HG03175 (cell line): ENCODE measurements around the gene CCNE1.
A peak's percentile ranks its signal among the peaks of the same experiment; 100 is the strongest.

Experiments
- ATAC-seq: cut with Tn5 transposase; IDR thresholded peaks from one replicate; pipeline ENCODE4 v1.9.1; 2021; ENCODE audit warnings: mild to moderate bottlenecking, moderate library complexity; ENCODE audit not compliant: unreplicated experiment

The CCNE1 gene

GRCh38 chr19:29811125-29812079 lies at the start of gene CCNE1:
TSS of gene CCNE1 (plus strand) at chr19:29811991. CDS start at chr19:29812556, 565 bp downstream.
- ATAC-seq, result peak; percentile 76

GRCh38 chr19:29763196-29763595 lies 48.6 kb upstream of the CCNE1 start:
- no peak for ATAC-seq

- no peak for ATAC-seq
Measured at GRCh38 chr19:29764361-29764760, 47.4 kb upstream of the CCNE1 start.

DNA sequence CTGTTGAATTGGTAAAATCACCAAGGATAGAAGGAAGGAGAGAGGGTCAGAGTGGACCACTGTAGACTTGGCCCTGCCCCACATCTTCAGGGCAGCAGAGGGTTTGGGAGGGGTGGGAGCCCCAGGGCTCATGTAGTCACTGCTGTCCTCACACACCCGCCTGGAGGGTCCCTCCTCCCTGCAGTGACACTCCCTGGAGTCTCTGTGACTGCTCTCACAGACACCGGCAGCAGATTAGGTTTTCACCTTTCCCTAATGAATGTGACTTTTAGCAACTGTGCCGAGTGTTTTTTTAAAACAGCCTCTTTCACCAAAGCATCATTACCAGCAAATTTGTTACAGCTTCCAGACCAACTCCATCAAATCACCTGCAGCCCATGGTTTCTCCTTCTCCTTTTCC lies 45.7 kb upstream of the CCNE1 start:
- no peak for ATAC-seq

DNA sequence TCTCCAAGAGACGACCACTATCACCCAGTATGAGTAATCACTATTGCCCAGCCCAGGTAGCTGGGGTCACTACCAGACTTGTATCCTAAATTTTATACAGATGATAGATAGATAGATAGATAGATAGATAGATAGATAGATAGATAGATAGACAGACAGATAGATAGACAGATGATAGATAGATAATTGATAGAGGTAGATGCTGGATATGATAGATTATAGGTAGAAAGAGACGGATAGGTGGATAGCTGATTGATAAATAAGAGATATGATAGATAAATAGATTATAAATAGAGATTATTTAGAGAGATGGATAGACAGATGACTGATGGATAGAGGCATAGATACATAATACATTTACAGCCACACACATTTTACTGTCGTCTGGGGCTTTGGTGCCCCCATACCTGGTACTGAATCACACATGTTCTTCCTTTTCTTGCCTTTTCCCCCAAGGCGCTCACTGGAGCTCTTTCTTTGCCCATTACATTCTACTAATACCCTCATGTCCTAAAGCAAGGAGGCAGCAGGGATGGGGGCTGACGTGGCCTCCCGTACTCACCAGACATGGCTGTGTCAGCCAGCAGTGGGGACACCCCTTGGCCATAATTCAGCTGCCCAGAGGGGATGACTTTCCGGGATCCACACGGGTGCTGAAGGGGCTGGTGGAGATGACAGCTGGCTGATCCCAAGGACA lies 44.6 kb upstream of the CCNE1 start:
- ATAC-seq, result no peak

GRCh38 chr19:29768166-29768565 lies 43.6 kb upstream of the CCNE1 start:
- no peak for ATAC-seq

GRCh38 chr19:29769997-29770396 lies 41.8 kb upstream of the CCNE1 start:
- no peak for ATAC-seq

GRCh38 chr19:29770648-29771047 lies 41.1 kb upstream of the CCNE1 start:
- no peak for ATAC-seq

DNA sequence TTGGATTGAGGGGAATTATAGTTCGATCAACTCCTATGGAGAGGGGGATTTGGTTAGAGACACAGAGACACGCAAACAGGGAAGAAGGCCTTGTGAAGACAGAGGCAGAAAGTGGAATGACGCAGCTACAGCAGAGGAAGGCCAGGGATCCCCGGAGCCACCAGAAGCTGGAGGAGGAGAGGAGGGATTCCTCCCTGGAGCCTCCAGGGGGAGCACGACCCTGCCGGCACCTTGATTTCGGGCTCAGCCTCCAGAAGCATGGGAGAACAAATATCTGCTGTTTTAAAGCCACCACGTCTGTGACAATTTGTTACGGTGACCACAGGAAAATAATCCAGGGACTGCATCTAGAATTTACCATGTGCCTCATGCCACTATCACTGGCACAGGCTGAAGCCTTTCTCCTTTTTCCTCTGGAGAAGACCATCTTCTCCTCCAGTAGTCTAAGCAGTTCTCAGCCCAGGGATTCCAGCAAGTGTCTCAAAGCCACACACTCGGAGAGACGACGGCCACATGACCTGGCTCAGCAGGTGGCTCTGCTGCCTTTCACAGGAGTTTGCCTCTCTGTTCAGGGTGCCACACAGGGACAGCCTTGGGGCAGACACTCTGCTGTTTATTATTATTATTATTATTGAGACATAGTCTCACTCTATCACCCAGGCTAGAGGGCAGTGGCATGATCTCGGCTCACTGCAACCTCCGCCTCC lies 39.9 kb upstream of the CCNE1 start:
- no peak for ATAC-seq

- ATAC-seq, result no peak
Measured at GRCh38 chr19:29772696-29773095, 39.1 kb upstream of the CCNE1 start.

GRCh38 chr19:29773141-29773540 lies 38.6 kb upstream of the CCNE1 start:
- no peak for ATAC-seq

DNA sequence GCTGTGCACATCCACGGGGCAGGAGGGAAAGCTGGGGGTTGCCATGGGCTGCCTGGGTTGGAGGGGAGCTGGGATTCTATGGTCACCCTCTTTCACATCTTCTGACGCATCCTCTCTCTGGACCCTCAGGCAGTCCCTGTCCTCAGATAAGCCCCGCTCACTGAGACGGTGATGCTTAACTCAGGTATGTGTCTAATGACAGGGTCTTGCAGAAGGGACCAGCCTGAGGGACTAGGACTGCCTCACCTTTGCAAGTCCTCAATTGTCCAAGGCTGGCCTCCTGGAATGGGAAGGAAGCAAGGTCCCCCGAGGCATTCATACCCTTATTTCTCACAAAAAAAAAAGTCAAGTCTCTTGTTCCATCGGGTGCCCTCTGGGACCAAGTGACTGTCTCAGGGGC lies 37.7 kb upstream of the CCNE1 start:
- no peak for ATAC-seq

GRCh38 chr19:29777781-29778309 lies 33.9 kb upstream of the CCNE1 start:
- no peak for ATAC-seq

- ATAC-seq, result no peak
Measured at GRCh38 chr19:29779921-29780320, 31.9 kb upstream of the CCNE1 start.

DNA sequence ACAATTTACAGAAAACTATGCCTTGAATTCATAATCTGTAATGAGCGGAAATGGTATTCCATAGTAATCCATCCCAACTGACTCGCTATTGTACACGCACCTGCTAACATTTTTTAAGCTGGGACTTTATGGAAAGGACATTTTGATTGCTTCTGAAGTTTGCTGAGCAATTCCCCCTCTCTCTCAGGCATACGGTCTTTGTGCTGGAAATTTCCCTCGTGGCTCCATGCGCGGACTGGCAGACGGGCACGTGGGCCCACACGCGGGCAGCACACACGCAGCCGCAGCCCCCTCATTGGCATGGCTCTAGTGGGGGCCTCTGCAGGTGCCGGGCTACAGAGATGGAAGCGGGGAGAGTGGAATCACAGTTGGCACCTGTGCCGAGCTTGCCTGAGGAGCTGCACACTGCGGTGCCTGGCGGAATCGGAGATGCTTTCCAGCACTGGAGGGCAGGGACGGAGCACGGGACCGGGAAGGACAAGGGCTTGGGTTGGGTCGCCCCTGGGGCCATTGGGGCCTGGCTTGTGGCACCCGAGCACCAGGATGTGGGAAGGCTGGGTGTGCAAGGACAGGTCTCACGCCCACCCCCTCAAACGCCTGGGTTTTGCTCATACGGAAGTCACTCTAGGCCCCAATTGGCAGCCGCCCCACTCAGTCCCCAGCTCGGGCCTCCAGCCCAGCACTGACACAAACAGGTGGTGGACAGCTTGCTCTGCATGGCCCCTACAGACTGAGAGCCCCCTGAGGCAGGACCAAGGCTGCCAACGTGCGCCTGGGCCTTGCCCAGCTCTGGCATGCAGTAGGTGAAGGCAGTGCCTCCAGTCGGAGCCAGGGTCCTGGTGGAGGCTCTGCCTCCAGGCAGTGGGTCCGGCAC lies 30.2 kb upstream of the CCNE1 start:
- ATAC-seq, result no peak

- ATAC-seq, result no peak
Measured at GRCh38 chr19:29782260-29782580, 29.6 kb upstream of the CCNE1 start.

DNA sequence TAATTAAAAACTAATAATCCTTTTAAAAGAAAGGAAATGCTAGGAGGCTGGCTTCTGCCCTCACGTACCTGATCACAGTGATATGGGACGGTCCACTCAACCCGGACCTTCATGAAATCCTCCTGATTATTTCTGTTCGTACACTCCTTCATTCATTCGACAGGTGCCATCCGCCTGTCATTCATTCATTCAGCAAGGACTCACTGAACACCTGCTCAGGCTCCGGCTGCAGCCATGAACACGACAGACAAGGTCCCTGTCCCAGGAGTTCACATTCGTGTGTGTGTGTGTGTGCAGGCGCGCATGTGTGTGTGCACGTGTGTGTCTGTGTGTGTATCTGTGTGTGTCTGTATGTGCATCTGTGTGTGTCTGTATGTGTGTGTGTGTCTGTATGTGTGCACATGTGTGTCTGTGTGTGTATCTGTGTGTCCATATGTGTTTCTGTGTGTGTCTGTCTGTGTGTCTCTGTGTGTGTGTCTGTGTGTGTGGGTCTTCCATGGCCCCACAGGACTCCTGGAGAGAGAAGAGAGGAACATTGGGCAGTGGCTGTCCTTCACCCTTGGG lies 28.1 kb upstream of the CCNE1 start:
- ATAC-seq, result no peak

DNA sequence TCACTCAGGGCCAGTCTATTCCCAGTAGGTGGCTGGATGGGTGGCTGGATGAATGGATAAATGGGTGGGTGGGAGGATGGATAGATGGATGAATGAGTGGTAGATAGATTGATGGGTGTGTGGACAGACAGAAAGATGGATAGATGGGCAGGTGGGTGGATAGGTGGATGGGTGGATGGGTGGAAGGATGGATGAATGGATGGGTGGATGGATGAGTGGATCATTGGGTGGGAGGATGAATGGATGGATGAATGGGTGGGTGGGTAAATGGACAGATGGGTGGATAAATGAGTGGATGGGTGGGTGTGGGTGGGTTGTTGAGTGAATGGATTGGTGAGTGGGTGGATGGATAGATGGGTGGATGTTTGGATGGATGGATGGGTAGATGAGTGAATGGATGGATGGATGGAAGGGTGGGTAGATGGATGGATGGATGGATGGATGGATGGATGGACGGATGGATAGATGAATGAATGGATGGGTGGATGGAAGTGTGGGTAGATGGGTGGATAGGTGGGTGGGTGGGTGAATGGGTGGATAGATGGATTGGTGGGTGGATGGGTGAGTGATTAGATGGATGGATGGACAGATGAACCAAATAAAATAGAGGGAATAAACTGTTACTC lies 27.1 kb upstream of the CCNE1 start:
- ATAC-seq, result no peak

- no peak for ATAC-seq
Measured at GRCh38 chr19:29785360-29785759, 26.4 kb upstream of the CCNE1 start.
